ENCODE measurements around the gene PLAGL2.

- TF ChIP-seq CTCF (IDR thresholded peaks at IDR 0.05) (no peak), POLR2A (IDR thresholded peaks at IDR 0.05) (no peak)
These were observed 62.5 kb downstream of the PLAGL2 start for GRCh38 chr20:32144898-32145662.
